LNCaP clone FGC (cell line): ENCODE data around the gene VPS37C.

Source experiments
- DNase-seq: peaks from one replicate; pipeline ENCODE4 v3.0.0-alpha.2; 2011; ENCODE audit warnings: low read depth
- H3K4me3 ChIP-seq: 2 replicates; pipeline ENCODE4 v1.5.1; 2011; ENCODE audit warnings: mild to moderate bottlenecking, low read depth, low read length, control low read depth
- TF ChIP-seq, protein P1 (sequence below): IDR thresholded peaks from 2 replicates; pipeline ENCODE4 v1.5.1; 2012; ENCODE audit warnings: mild to moderate bottlenecking; ENCODE audit not compliant: control insufficient read depth, insufficient read depth; ENCODE audit errors: extremely low read depth

VPS37C gene

DNA sequence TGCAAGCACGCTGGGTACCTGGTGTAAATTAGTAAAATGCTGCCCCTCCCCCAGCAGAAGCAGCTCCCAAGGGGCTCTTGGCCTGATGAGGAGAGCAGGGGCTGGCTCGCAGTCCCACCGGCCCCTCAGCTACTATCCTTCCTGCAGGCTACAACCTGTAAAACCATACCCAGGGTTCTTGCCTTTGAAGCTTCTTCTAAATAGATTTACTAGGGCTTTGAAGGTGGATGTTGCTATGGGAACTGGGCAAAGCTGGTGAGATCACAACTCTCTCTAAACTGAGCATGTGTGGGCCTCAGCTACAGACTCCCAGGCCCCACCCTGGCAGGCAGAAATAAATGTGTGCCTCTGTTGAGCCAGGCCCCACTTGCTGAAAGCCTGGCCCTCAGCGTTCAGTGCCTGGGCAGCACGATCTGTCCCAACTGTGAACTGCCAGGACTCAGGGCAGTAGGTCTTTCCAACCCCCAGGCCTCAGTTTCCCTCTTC lies 40.5 kb downstream of the VPS37C start:
- DNase-seq: peak; percentile 25
- TF ChIP-seq, protein P1, sequence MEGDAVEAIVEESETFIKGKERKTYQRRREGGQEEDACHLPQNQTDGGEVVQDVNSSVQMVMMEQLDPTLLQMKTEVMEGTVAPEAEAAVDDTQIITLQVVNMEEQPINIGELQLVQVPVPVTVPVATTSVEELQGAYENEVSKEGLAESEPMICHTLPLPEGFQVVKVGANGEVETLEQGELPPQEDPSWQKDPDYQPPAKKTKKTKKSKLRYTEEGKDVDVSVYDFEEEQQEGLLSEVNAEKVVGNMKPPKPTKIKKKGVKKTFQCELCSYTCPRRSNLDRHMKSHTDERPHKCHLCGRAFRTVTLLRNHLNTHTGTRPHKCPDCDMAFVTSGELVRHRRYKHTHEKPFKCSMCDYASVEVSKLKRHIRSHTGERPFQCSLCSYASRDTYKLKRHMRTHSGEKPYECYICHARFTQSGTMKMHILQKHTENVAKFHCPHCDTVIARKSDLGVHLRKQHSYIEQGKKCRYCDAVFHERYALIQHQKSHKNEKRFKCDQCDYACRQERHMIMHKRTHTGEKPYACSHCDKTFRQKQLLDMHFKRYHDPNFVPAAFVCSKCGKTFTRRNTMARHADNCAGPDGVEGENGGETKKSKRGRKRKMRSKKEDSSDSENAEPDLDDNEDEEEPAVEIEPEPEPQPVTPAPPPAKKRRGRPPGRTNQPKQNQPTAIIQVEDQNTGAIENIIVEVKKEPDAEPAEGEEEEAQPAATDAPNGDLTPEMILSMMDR: no peak
- H3K4me3 ChIP-seq: no peak overlapping the region

DNA sequence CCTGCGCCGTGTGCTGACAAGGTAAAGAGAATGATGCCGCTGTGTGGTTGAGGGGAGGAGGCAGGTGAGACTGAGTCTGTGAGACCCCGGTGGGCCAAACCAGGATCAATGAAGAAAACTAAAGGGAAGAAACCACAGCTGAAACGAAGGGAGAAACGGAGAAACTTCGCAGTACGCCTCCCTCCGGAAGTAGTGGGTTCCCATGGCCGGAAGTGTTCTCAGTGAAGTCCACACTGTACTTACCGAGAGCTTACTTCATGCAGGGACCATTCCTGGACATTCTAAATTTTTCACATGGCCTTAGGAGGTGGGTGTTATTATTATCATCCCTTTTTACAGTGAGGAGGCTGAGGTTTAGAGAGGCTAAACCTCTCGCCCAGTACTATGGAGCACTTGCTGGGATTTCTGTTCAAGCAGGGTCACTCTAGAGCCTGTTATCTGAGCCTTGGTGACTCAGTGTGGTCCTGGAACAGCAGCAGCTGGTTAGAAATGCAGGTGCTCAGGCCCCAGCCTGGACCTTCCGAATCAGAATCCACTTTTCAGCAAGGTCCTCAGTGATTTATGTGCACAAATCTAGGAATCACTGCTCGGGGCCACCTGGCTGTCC lies 41.0 kb downstream of the VPS37C start:
- DNase-seq: no peak
- TF ChIP-seq, protein P1: no peak
- H3K4me3 ChIP-seq: no peak overlapping the region

DNA sequence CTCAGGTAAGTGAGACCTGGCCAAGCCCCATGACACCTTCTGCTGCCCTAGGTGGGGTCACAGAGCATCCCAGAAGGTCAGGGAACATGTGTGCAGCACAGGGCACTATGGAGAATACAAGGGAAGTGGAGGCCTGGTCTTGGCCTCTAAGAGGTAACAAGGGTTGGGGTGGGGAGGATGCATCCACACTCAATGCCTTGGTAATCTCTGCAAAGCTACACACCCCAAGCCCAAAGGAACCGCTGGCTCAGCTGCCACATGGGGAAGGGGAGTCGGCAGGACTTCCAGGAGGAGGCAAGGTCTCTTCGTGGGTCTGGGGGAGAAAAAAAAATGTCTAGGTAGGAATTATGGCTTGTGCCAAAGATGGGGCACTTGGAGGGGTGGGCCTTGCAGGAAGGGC lies 41.7 kb downstream of the VPS37C start:
- TF ChIP-seq, protein P1: no peak
- H3K4me3 ChIP-seq: no peak overlapping the region
- DNase-seq: no peak

DNA sequence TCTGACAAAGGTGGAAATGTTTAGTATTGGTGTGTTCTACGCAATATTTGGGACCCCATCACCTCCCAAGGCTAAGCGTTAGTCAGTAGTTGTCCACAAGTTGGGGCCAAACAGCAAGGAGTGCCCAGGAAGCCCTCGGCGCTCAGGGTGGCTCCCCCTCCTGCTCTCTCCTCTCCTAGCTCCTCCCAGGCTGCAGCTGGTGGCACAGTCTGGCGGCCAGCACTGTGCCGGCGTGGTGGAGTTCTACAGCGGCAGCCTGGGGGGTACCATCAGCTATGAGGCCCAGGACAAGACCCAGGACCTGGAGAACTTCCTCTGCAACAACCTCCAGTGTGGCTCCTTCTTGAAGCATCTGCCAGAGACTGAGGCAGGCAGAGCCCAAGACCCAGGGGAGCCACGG lies 42.2 kb downstream of the VPS37C start:
- no peak overlapping the region for H3K4me3 ChIP-seq
- TF ChIP-seq, protein P1: no peak
- DNase-seq: no peak

DNA sequence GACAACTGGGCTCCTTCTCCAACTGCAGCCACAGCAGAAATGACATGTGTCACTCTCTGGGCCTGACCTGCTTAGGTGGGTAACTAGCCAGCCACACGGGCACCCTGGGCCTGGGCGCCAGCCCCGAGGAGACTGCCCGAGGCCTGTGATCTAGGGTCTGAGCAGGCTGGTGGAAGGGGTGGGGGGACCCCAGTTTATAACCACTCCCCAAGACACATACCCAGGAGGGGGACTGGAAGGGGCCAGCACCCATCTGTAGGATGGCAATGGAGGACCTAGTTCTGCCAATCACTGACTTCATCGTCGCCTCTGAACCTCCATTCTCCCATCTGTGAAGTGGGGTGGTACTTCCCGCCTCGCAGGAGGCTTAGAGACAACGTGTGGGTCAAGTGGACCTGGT lies 42.8 kb downstream of the VPS37C start:
- no peak overlapping the region for H3K4me3 ChIP-seq
- TF ChIP-seq, protein P1: no peak
- DNase-seq: no peak

DNA sequence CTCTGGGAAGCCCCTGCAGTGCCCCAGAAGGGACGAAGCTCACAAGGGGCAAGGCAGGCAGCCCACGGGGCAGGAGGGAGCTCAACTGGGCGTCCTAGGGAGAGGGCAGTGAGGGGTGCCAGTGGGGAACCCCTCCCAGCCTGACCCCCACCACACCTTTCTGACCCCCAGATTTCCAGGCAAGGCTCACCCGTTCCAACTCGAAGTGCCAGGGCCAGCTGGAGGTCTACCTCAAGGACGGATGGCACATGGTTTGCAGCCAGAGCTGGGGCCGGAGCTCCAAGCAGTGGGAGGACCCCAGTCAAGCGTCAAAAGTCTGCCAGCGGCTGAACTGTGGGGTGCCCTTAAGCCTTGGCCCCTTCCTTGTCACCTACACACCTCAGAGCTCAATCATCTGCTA lies 43.2 kb downstream of the VPS37C start:
- TF ChIP-seq, protein P1: no peak
- no peak for DNase-seq
- H3K4me3 ChIP-seq: no peak overlapping the region

DNA sequence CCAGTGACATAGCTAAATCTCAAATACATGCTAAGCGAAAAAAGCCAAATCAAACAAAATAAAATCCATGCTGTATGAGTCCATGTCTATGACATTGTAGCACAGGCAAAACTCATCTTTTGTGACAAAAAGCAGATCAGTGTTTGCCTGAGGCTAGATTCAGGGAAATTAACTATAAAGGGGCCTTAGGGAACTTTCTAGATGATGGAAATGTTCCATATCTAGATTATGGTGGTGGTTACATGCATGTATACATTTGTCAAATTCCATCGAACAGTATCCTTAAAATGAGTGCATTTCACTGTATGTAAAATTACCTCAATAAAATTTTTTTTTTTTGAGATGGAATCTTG lies 44.1 kb downstream of the VPS37C start:
- no peak overlapping the region for H3K4me3 ChIP-seq
- no peak for DNase-seq
- TF ChIP-seq, protein P1: no peak
